ENCODE data around the gene SLC39A11.
"Not testable (repeated sequence)": the region's sequence is repeated elsewhere in the genome, so short reads cannot be mapped to it uniquely, and the experiment has no call there.

The SLC39A11 gene

DNA sequence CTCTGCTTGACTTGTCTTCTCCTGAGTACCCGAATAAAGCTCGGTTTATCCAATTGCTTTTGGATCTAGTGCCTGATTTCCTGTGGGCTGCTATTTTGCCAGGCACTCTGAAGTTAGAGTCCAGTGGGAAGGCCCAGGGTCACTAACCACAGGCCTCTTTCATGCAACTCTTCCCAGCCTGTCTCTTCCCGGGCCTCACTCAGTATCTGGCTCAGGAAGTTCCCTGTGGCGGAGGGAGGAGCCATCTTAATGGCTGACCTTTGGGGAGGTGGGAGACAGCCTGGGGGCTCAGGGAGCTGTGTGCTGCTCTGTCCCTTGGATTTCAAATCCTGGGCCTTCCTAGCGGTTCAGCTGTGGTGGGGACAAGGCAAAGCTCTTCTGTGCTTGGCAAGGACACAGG lies 328.5 kb downstream of the SLC39A11 start:
- TF ChIP-seq, protein P1, sequence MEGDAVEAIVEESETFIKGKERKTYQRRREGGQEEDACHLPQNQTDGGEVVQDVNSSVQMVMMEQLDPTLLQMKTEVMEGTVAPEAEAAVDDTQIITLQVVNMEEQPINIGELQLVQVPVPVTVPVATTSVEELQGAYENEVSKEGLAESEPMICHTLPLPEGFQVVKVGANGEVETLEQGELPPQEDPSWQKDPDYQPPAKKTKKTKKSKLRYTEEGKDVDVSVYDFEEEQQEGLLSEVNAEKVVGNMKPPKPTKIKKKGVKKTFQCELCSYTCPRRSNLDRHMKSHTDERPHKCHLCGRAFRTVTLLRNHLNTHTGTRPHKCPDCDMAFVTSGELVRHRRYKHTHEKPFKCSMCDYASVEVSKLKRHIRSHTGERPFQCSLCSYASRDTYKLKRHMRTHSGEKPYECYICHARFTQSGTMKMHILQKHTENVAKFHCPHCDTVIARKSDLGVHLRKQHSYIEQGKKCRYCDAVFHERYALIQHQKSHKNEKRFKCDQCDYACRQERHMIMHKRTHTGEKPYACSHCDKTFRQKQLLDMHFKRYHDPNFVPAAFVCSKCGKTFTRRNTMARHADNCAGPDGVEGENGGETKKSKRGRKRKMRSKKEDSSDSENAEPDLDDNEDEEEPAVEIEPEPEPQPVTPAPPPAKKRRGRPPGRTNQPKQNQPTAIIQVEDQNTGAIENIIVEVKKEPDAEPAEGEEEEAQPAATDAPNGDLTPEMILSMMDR (IDR thresholded peaks at IDR 0.05; ENCODE audit: insufficient read depth, low read length, poor library complexity, severe bottlenecking), result no peak
- Histone ChIP-seq H3K4me3 (replicated peaks; ENCODE audit: low read depth, low read length) (no peak overlapping the region), H3K27me3 (replicated peaks; ENCODE audit: control insufficient read depth, insufficient read depth, low read length) (no peaks in the 10 kb centered on the region), H3K36me3 (ENCODE audit: control insufficient read depth, insufficient read depth, low read length) (no peaks in the 10 kb centered on the region)
- DNase-seq (ENCODE audit: extremely low read depth, insufficient read length), result no peak

DNA sequence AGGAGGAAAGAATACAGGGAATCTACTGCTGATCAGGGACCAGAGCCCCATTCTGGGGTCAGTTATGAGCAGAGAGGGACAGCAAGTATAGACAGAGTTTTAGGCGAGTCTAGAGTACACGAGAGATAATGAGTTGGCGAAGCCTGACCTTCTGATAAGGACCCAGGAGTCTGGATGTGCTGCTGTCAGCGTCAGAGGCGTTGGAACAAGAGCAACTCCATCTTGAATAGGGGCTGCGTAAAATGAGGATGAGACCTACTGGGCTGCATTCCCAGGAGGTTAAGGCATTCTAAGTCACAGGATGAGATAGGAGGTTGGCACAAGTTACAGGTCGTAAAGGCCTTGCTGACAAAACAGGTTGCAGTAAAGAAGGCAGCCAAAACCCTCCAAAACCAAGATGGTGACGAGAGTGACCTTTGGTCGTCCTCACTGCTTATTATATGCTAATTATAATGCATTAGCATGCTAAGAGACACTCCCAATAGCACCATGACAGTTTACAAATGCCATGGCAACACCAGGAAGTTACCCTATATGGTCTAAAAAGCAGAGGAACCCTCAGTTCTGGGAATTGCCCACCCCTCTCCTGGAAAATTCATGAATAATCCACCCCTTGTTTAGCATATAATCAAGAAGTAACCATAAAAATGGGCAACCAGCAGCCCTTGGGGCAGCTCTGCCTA lies 330.5 kb downstream of the SLC39A11 start:
- H3K36me3 ChIP-seq (ENCODE audit: control insufficient read depth, insufficient read depth, low read length); H3K27me3 ChIP-seq (replicated peaks; ENCODE audit: control insufficient read depth, insufficient read depth, low read length); DNase-seq (ENCODE audit: extremely low read depth, insufficient read length); H3K4me3 ChIP-seq (replicated peaks; ENCODE audit: low read depth, low read length): not testable (repeated sequence)

GRCh38 chr17:72761431-72761830 lies 331.1 kb downstream of the SLC39A11 start:
- TF ChIP-seq, protein P1 (IDR thresholded peaks at IDR 0.05; ENCODE audit: insufficient read depth, low read length, poor library complexity, severe bottlenecking), result no peak
- no peak for DNase-seq (ENCODE audit: extremely low read depth, insufficient read length)
- no peaks in the 10 kb centered on the region for H3K27me3 ChIP-seq (replicated peaks; ENCODE audit: control insufficient read depth, insufficient read depth, low read length)

DNA sequence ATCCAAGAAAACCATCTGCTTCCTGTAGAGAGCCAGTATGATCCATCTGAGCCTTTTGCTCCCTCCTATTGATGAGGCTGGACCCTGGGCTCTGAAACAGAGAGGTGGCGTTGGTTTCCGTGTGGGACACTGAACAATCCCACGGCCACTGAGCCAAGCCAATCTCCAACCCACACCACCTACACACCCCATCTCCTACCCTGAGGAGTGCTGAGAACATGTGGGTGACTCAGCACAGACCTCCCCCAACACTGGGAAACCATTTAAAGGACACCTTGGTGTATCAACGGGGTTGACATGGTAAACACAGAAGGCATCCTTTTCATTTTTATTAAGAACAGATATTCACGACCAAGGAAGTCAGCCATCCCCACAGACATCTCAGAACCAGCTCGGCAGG lies 332.1 kb downstream of the SLC39A11 start:
- DNase-seq (ENCODE audit: extremely low read depth, insufficient read length), result no peak
- Histone ChIP-seq H3K36me3 (ENCODE audit: control insufficient read depth, insufficient read depth, low read length) (no peaks in the 10 kb centered on the region), H3K4me3 (replicated peaks; ENCODE audit: low read depth, low read length) (no peak overlapping the region), H3K27me3 (replicated peaks; ENCODE audit: control insufficient read depth, insufficient read depth, low read length) (no peaks in the 10 kb centered on the region)
- TF ChIP-seq, protein P1 (IDR thresholded peaks at IDR 0.05; ENCODE audit: insufficient read depth, low read length, poor library complexity, severe bottlenecking), result no peak

More at GRCh38 chr17:72761431-72761830, 331.1 kb downstream of the SLC39A11 start:
- Histone ChIP-seq H3K4me3 (replicated peaks; ENCODE audit: low read depth, low read length) (no peak overlapping the region), H3K36me3 (ENCODE audit: control insufficient read depth, insufficient read depth, low read length) (no peaks in the 10 kb centered on the region)

- TF ChIP-seq, protein P1 (IDR thresholded peaks at IDR 0.05; ENCODE audit: insufficient read depth, low read length, poor library complexity, severe bottlenecking), result no peak
- Histone ChIP-seq H3K36me3 (ENCODE audit: control insufficient read depth, insufficient read depth, low read length) (no peaks in the 10 kb centered on the region), H3K27me3 (replicated peaks; ENCODE audit: control insufficient read depth, insufficient read depth, low read length) (no peaks in the 10 kb centered on the region), H3K4me3 (replicated peaks; ENCODE audit: low read depth, low read length) (no peak overlapping the region)
- DNase-seq (ENCODE audit: extremely low read depth, insufficient read length), result no peak
Observed at GRCh38 chr17:72759301-72759700, 333.2 kb downstream of the SLC39A11 start.

GRCh38 chr17:72756256-72756655 lies 336.2 kb downstream of the SLC39A11 start:
- Histone ChIP-seq H3K4me3 (replicated peaks; ENCODE audit: low read depth, low read length) (no peak overlapping the region), H3K36me3 (ENCODE audit: control insufficient read depth, insufficient read depth, low read length) (no peaks in the 10 kb centered on the region), H3K27me3 (replicated peaks; ENCODE audit: control insufficient read depth, insufficient read depth, low read length) (no peaks in the 10 kb centered on the region)
- TF ChIP-seq, protein P1 (IDR thresholded peaks at IDR 0.05; ENCODE audit: insufficient read depth, low read length, poor library complexity, severe bottlenecking), result no peak
- DNase-seq (ENCODE audit: extremely low read depth, insufficient read length), result no peak
